HCT116 (cell line): Measurements from ENCODE around the gene IRF9. TPM values are rescaled to one million over a fixed set of nuclear protein-coding genes. Genes with fewer than 3 reads are reported as not detected.

Source experiments
- ATAC-seq: fragments of 200-7000 bp; cut with Tn5 transposase; 2 replicates; pipeline ENCODE4 v1.9.1; 2020; ENCODE audit warnings: mild to moderate bottlenecking, moderate library complexity
- BruUV-seq: library from RNA; stranded (reverse); fragments of 400-500 nt; replicated peaks from 2 replicates; lab custom pipeline; 2021; lab: Mats Ljungman, UMichigan
- CTCF ChIA-PET: fragments of 300-600 bp; sonication (Branson Sonifier 250); formaldehyde crosslinking; loops from one replicate; lab custom pipeline; 2021; ENCODE audit warnings: antibody characterized with exemption; lab: Charles Lee
- POLR2A ChIA-PET: fragments of 300-600, 350-600 bp; sonication (Branson Sonifier 250); formaldehyde crosslinking; loops from one replicate; lab custom pipeline; 2021; ENCODE audit warnings: antibody characterized with exemption; lab: Charles Lee
- RAD21 ChIA-PET, 2 experiments: fragments of 300-600 bp; sonication (Branson Sonifier 250); formaldehyde crosslinking; loops; one replicate each; lab custom pipeline; 2023; ENCODE audit warnings: low total read pairs in 2 of 2; ENCODE audit not compliant: uncharacterized antibody in 2 of 2, unreplicated experiment in 2 of 2, low non-redundant PET in 1 of 2; lab: Charles Lee
- DNase-seq: peaks from one replicate; pipeline ENCODE4 v3.0.0-alpha.2; 2010; ENCODE audit warnings: low read depth, low spot score
- H2AFZ ChIP-seq: fragments of 200-600 bp; shearing (Covaris generic), sonication (generic); 2 replicates; pipeline ENCODE4 v1.6.1; 2017; ENCODE audit warnings: low read depth, mixed run types, mixed read lengths, antibody characterized with exemption, low read length; ENCODE audit not compliant: poor library complexity, severe bottlenecking
- H3K27ac ChIP-seq: 2 replicates; pipeline ENCODE4 v1.5.1; 2012; ENCODE audit warnings: low read depth, low read length
- H3K27me3 ChIP-seq: fragments of 200-600 bp; sonication (generic); 2 replicates; pipeline ENCODE4 v1.6.1; 2016; ENCODE audit warnings: mixed run types, low read length, mixed read lengths; ENCODE audit not compliant: insufficient read depth
- H3K36me3 ChIP-seq, 2 experiments: fragments of 200-500 bp in 1 of 2; fragments of 200-600 bp in 1 of 2; sonication (Bioruptor generic) in 1 of 2; sonication (generic) in 1 of 2; 2 replicates each; pipeline versions ENCODE4 v1.5.1 to v1.6.1; 2014 to 2016; ENCODE audit warnings: low read length in 2 of 2, inconsistent platforms in 1 of 2, mixed read lengths in 1 of 2, mixed run types in 1 of 2; ENCODE audit not compliant: insufficient read depth in 2 of 2, control insufficient read depth in 1 of 2
- H3K4me1 ChIP-seq, 2 experiments: fragments of 200-600 bp in 1 of 2; sonication (generic) in 1 of 2; 2 replicates each; pipeline versions ENCODE4 v1.5.1 to v1.6.1; 2012 to 2017; ENCODE audit warnings: low read length in 2 of 2, inconsistent platforms in 1 of 2, mild to moderate bottlenecking in 1 of 2, mixed read lengths in 1 of 2, mixed run types in 1 of 2, moderate library complexity in 1 of 2; ENCODE audit not compliant: insufficient read depth in 2 of 2, control insufficient read depth in 1 of 2
- H3K4me2 ChIP-seq: fragments of 200-600 bp; sonication (generic); 2 replicates; pipeline ENCODE4 v1.6.1; 2017; ENCODE audit warnings: mixed run types, low read length, mixed read lengths
- H3K4me3 ChIP-seq, 2 experiments: fragments of 200-600 bp in 1 of 2; sonication (generic) in 1 of 2; replicated peaks in 1 of 2; 2 replicates each; pipeline ENCODE4 v1.5.1; 2011 to 2016; ENCODE audit warnings: low read length in 2 of 2, control low read depth in 1 of 2, low read depth in 1 of 2, mild to moderate bottlenecking in 1 of 2, mixed read lengths in 1 of 2, mixed run types in 1 of 2
- H3K79me2 ChIP-seq: fragments of 200-600 bp; sonication (generic); 2 replicates; pipeline ENCODE4 v1.6.1; 2017; ENCODE audit warnings: mild to moderate bottlenecking, mixed run types, low read length, moderate library complexity, mixed read lengths; ENCODE audit not compliant: insufficient read depth
- H3K9ac ChIP-seq: fragments of 200-600 bp; sonication (generic); 2 replicates; pipeline ENCODE4 v1.6.1; 2016; ENCODE audit warnings: low read length, mixed read lengths
- H3K9me2 ChIP-seq: fragments of 200-600 bp; sonication (generic), shearing (Covaris generic); 2 replicates; pipeline ENCODE4 v1.6.1; 2017; ENCODE audit warnings: mixed run types, mild to moderate bottlenecking, moderate library complexity; ENCODE audit not compliant: insufficient read depth
- H3K9me3 ChIP-seq, 2 experiments: fragments of 200-500 bp in 1 of 2; fragments of 200-600 bp in 1 of 2; sonication (Bioruptor generic) in 1 of 2; sonication (generic) in 1 of 2; 2 replicates each; pipeline ENCODE4 v1.6.1; 2014 to 2017; ENCODE audit warnings: low read length in 2 of 2, mixed read lengths in 2 of 2, inconsistent platforms in 1 of 2, low read depth in 1 of 2, mild to moderate bottlenecking in 1 of 2, mixed run types in 1 of 2, moderate library complexity in 1 of 2; ENCODE audit not compliant: control insufficient read depth in 1 of 2, insufficient read depth in 1 of 2
- H4K20me1 ChIP-seq: fragments of 200-600 bp; sonication (generic), shearing (Covaris generic); 2 replicates; pipeline ENCODE4 v1.6.1; 2017; ENCODE audit warnings: mixed run types, mild to moderate bottlenecking, moderate library complexity; ENCODE audit not compliant: insufficient read depth
- RAD21 ChIP-seq: IDR thresholded peaks from 2 replicates; pipeline ENCODE4 v1.6.1; 2012; ENCODE audit warnings: low read depth, mild to moderate bottlenecking
- SIN3A ChIP-seq: IDR thresholded peaks from 2 replicates; pipeline ENCODE4 v1.6.1; 2012; ENCODE audit warnings: low read depth
- SP1 ChIP-seq: IDR thresholded peaks from 2 replicates; pipeline ENCODE4 v1.6.1; 2012; ENCODE audit warnings: low read depth
- intact Hi-C: fragments of 100-400 bp; cut with micrococcal nuclease; formaldehyde crosslinking; loops from 2 replicates; pipeline ENCODE4 v1.10.0; 2022
- total RNA-seq: library from RNA; stranded (reverse); gene quantifications from one replicate; pipeline ENCODE4 v1.2.1, GENCODE V29; 2021; ENCODE audit not compliant: unreplicated experiment

The IRF9 gene
- total RNA-seq, 1 experiment from 2014 or later, result 21.7 TPM

- Histone ChIP-seq H4K20me1 (no peaks in the 10 kb centered on the region), H3K4me3 (no peak overlapping the region), H3K9me2 (no peaks in the 10 kb centered on the region), H3K27me3 (no peaks in the 10 kb centered on the region), H3K9ac (no peak overlapping the region), H3K36me3 (no peaks in the 10 kb centered on the region), H3K27ac (no peak overlapping the region), H2AFZ (no peak overlapping the region), H3K4me2 (no peak overlapping the region), H3K4me1 (no peaks in the 10 kb centered on the region), H3K9me3 (no peaks in the 10 kb centered on the region), H3K79me2 (no peaks in the 10 kb centered on the region)
- CTCF ChIA-PET, result no interaction called here
- DNase-seq, result no peak
- POLR2A ChIA-PET, result no interaction called here
- RAD21 ChIA-PET, result no interaction called here
- no peak for TF ChIP-seq SP1
- no TSS peak for BruUV-seq
- intact Hi-C loops, result no loop called here
- ATAC-seq, result no peak
These were observed 11.3 kb downstream of the IRF9 start for GRCh38 chr14:24172261-24172860.

- no peaks in the 10 kb centered on the region for H3K9me2 ChIP-seq
- H3K9me3 ChIP-seq, result no peaks in the 10 kb centered on the region
- H3K4me2 ChIP-seq, result no peak overlapping the region
- TF ChIP-seq RAD21 (no peak), SIN3A (no peak)
- DNase-seq (no peak), ATAC-seq (no peak)
- no peak overlapping the region for H3K27ac ChIP-seq
- CTCF ChIA-PET, result interaction anchor here (0.8 kb wide), 1 partner anchor 12 kb away, joined by 3 read pairs; the partner anchor contains the start of gene IRF9
- no peak overlapping the region for H3K4me3 ChIP-seq
- no peaks in the 10 kb centered on the region for H4K20me1 ChIP-seq
- POLR2A ChIA-PET, result no interaction called here
- H3K9ac ChIP-seq, result no peak overlapping the region
- H3K79me2 ChIP-seq, result no peaks in the 10 kb centered on the region
- H2AFZ ChIP-seq, result no peak overlapping the region
- no peaks in the 10 kb centered on the region for H3K36me3 ChIP-seq
- no peaks in the 10 kb centered on the region for H3K27me3 ChIP-seq
- intact Hi-C loops, result no loop called here
- no TSS peak for BruUV-seq
- RAD21 ChIA-PET, result no interaction called here
- no peaks in the 10 kb centered on the region for H3K4me1 ChIP-seq
These were observed 11.8 kb downstream of the IRF9 start for GRCh38 chr14:24172871-24173281.
